ENCODE results near the gene NOTUM.

The NOTUM gene

GRCh38 chr17:81934850-81935708 lies 25.9 kb downstream of the NOTUM start:
- no peak for DNase-seq

GRCh38 chr17:81934098-81934757 lies 26.8 kb downstream of the NOTUM start:
- no peak for DNase-seq

- DNase-seq, result no peak
These were observed 27.7 kb downstream of the NOTUM start for GRCh38 chr17:81933178-81933699.

GRCh38 chr17:81932333-81932983 lies 28.5 kb downstream of the NOTUM start:
- DNase-seq, result no peak

- DNase-seq, result no peak
These were observed 29.2 kb downstream of the NOTUM start for GRCh38 chr17:81931557-81932332.

GRCh38 chr17:81931189-81931556 lies 29.8 kb downstream of the NOTUM start:
- DNase-seq, result no peak

GRCh38 chr17:81930142-81931125 lies 30.6 kb downstream of the NOTUM start:
- DNase-seq, result no peak

- no peak for DNase-seq
These were observed 31.5 kb downstream of the NOTUM start for GRCh38 chr17:81929253-81930141.

- no peak for DNase-seq
These were observed 32.3 kb downstream of the NOTUM start for GRCh38 chr17:81928544-81929252.

GRCh38 chr17:81927653-81928543 lies 33.1 kb downstream of the NOTUM start, which contains the start of gene MAFG:
Gene MAFG, minus strand, starts transcription at chr17:81927735. Its CDS starts 4,550 bp downstream, at chr17:81923185.
- peak; percentile 89 to 92 for DNase-seq

GRCh38 chr17:81927152-81927652 lies 33.8 kb downstream of the NOTUM start:
- DNase-seq, result no peak

GRCh38 chr17:81926451-81927151 lies 34.4 kb downstream of the NOTUM start:
- no peak for DNase-seq

- DNase-seq, result no peak
These were observed 35.0 kb downstream of the NOTUM start for GRCh38 chr17:81925860-81926450.

- DNase-seq, result no peak
These were observed 36.1 kb downstream of the NOTUM start for GRCh38 chr17:81924557-81925532.

GRCh38 chr17:81923302-81924260 lies 37.4 kb downstream of the NOTUM start:
- no peak for DNase-seq
